ENCODE data around the gene ENOX2.

DNA sequence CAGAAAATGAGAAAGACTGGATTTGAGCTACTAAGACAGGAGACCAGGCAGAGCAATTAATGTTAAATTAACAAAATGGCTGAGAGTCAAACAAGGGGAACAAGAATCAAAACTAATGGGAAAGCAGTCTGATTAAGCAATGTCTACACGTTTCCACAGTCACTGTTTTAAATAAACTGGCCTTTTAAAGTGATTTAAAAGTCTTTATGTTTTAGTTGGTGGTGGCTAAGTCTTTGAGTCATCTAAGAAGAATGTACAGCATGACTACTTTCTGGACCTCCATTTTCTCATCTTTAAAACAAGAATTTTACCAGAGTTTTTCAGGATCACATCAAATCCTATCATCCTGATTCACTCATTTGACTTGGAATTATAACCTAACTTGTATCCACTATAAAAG lies 233.8 kb downstream of the ENOX2 start:
- TF ChIP-seq POLR2AphosphoS5 (IDR thresholded peaks at IDR 0.05; ENCODE audit: low read depth, low read length) (no peak), POLR2A (IDR thresholded peaks at IDR 0.05; ENCODE audit: borderline replicate concordance, extremely low read depth, insufficient read depth, insufficient read length) (no peak), CTCF (IDR thresholded peaks at IDR 0.05 in 2 of 3, conservative IDR thresholded peaks at IDR 0.05 in 1 of 3; ENCODE audit: borderline replicate concordance in 1 of 3, insufficient read depth in 1 of 3, low read depth in 2 of 3, low read length in 2 of 3) (no peak), YY1 (IDR thresholded peaks at IDR 0.05; ENCODE audit: extremely low read depth, insufficient replicate concordance, low read depth, low read length) (no peak), JUND (IDR thresholded peaks at IDR 0.05) (no peak), EZH2 (IDR thresholded peaks at IDR 0.05) (no peak), RAD21 (IDR thresholded peaks at IDR 0.05; ENCODE audit: low read depth) (no peak), REST (IDR thresholded peaks at IDR 0.05; ENCODE audit: low read depth) (no peak), MAX (IDR thresholded peaks at IDR 0.05) (no peak)

Data from HCT116 (cell line).